NCI-H1105 treated with DMSO at 0.1 percent for 48 hours (cell line): Measurements from ENCODE around the gene PHETA1.

ENCODE experiments used
- DNase-seq: peaks from one replicate; lab custom pipeline; 2025; lab: John Stamatoyannopoulos, UW

The PHETA1 gene

DNA sequence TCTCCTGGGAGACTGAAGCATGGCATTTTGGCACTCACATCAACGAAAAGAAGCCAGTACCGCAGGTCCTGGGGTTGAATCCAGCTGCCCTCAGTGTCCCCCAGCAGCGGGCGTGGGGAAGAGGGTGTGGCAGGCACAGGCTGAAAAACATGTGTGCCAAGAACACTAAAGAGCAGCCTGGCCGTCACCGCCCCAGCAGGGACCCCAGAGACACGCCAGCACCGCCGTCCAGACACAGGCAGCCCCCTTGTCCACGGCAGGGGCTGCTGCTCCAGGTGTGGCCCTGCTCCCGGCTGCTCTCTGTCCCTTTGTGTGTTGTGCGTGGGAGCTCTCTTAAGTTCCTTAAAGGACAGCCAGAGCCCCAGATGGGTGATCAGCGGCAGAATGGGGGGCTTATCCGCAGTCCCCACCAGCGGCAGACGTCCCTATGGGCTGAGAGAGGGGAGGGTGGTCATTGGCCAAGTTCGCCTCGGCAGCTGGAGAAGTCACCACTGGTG is 556 bp downstream of the PHETA1 start:
- DNase-seq = peak; percentile 33

DNA sequence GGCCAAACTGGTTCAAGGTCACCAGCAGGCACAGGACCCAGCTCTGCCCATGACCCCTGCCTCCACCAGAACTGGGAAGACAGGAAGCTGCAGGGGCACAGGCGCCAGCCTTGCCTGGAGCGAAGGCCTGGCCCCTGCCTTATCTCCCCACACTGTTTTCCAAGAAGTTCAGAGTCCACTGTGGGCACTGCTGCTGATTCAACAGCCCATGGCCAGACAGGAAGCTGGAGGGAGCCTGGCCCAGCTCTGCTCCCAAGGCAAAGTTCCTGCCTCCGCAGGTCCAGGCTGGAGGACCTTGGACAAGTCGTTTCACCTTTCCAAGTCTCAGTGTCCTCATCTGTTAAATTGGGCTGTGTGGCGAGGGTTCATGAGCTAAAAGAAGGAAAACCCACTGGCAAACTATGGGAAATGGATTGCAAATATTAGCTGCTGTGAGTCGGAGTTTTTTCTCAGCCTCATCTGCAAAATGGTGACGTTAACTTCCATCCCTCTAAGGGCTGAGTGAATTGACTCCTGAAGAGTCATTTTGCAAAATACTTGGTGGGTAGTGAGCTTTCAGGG is 1.2 kb downstream of the PHETA1 start:
- no peak for DNase-seq

GRCh38 chr12:111366583-111366982 is 2.3 kb downstream of the PHETA1 start:
- DNase-seq = no peak

DNA sequence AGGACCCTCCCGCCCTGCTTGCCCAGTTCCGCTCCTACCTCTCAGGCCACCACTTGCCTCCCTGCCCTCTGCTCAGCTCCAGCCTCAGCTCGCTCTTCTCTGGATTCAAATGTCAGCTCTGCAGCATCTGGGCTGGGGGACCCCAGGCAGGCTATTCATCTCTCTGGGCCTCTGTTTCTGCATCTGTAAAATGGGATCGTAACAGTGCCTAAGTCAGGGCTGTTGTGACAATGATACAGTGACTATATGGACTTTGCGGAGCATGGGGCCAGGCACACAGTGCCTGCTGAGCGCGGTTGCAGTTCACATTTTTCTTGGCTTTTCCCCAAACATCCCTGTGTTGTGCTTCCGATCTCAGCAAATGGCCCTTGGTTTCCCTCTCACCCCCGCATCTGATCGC is 2.8 kb downstream of the PHETA1 start:
- DNase-seq = no peak

DNA sequence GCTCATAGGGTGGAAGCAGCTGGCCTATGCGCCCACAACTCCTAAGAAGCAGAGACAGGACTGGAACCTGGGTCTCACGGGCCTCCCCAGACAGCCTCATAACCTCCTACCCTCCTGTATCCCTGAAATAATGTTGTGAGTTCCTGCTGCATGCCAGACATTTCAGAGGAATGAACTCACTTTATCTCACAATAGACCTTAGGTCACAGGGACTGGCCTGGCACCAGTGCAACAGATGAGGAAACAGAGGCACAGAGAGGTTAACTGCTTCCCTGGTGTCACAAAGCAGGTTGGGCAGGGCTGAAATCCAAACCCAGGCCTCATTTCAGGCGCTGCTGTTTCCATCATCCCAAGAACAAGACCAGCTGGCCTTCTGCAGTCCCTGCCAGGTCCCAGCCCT is 5.3 kb downstream of the PHETA1 start:
- no peak for DNase-seq

GRCh38 chr12:111362687-111363475 is 6.0 kb downstream of the PHETA1 start:
- DNase-seq = no peak

DNA sequence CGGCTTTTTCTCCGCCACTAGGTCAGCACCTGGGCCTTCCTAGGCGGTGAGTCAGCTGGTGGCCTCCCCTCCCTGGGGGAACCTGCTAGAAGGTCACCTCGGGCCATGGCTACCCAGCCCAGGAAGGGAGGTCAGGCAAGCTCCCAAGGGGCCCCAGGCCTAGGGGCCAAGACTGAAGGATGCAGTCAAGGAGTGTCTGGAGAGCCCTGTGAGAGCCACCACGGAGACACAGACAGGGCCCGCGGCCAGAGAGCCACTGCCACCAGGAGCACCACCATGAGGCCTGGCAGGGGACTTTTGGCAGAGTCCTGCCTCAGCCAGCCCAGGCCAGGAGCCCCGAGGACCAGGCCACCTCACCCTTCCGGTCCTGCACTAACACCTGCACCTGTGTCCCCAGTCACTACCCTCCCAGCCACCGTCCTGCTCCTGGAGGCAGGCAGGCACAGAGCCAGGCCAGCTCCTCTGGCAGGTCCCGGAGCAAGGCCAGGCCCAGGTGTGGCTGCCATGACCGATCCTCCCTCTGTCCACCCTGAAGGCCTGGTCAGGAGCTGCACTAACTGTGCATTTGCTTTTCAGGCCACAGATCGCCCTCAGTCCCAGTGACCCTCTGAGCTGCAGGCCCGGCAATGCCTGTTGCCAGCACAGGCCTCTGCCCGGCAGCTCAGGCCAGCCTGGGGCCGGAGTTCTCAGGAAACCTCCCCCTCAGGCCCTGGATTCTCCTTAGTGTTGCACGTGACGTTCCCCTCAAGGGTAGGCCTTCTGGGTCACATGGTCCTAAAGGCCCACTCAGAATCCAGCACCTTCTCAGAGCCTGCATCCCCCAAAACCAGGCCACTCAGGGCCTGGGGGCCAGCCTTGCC is 6.9 kb downstream of the PHETA1 start:
- DNase-seq = no peak

DNA sequence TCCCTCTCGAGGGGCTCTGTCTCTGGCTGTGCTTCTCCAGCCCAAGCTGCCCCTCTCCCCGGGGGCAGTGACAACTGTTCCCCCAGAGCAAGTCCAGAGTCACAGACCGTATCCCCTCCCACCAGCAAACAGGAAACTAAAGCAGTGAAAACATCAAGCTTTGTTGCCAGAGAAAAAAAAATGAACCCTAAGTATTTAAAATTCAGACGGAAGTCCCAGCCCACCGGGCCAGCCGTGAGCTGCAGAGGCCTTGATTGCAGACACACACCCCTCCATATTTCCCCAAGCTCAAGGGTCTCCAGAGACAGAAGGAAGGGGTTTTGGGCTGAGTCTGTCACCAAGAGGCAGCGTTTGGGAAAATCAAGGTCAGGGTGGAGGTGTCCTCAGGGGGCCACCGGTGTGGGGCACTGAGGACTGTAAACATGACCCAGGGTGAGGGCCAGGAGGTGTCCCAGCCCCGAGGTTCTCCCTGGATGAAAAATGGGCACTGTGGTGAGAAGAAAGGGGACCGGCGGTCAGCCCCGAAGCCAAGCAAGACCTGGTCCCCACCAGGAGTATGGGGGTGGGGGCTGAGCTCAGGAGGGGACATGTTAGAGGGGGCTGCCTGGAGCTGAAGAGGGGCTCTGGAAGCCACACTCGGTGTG is 7.7 kb downstream of the PHETA1 start:
- DNase-seq = no peak

- DNase-seq = no peak
Observed at GRCh38 chr12:111360325-111360930, 8.5 kb downstream of the PHETA1 start.

DNA sequence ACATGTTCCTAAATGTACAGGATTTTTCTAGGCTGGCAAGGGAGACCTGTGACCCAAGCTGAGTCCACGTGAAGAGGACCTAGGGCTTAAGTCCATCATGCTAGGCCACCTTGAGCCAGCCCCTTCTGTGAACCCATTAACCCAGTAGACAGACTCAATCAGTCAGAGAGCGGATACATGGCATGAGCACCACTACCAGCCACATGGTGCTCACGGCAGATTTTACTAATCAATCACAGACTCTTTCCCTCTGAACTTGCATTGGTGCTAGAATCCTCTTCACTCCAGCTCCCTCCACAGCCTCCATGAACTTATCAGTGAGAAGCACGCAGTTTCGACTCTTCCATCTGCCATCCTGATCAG is 9.0 kb downstream of the PHETA1 start:
- DNase-seq = no peak

- no peak for DNase-seq
Observed at GRCh38 chr12:111359231-111359913, 9.5 kb downstream of the PHETA1 start.

DNA sequence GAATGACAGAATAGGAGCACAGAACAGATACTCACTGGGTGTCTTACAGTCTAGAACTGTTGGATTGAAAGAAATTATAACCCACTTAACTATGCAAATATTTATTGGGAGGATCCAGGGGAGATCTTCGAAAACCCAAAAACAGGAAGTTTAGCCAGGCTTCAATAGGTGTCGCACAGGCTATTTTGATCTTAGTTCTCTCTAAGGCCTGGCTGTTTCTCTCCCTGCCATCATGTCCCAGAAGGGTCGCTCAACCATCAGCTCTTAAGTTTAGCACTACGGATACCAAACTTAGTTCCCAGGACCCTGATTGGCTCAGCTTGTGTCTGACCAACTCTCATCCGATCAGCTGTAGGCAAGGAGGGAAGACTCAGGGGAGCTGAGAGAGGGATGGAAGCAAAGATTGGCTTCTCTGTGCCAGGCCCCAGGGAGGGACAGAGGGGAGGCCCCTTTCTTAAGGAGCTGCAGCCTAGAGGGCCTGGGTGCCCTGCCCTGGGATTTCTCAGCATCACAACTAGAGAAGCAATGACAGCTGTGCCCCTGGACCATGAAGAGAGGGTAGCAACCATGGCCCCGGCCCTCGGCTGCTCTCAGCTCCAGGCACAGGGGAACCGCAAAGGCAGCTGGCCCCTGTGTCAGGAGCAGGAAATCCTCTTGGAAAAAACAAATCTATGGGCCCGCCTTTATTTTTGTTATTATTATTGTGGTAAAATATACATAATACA is 13.5 kb downstream of the PHETA1 start:
- DNase-seq = no peak

- DNase-seq = no peak
Observed at GRCh38 chr12:111354511-111354910, 14.4 kb downstream of the PHETA1 start.

DNA sequence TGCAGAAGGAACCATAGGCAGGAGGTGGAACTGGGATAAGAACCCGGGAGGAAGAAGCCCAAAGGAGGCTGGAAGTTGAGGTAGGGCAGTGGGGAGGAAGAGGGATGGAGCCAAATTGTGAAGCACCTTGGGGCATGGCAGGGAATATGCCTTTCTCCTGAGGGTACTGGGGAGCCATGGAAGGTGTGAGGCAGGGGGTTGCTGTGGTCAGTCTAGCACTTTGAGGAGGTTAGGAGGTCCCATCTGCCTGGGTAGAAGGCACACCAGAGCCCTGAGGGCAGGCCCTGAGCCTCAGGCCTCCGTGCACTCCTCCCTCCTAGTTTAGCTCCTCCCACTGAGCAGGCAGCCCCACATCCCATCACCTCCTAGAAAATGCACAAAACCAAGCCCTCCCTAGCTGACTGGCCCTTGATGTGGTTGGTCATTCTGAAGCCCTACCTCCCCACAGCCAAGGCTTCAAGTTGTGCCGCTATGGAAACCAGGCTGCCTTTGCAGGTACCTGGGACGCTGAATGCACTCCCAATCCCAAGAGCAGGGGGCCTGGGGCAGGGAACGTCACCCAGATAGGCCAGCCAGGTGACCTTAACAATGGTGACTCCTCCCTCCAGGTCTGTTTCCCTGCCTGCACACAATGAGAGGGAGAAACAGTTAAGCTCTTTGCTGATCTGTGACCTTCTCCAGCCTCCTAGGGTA is 15.1 kb downstream of the PHETA1 start:
- no peak for DNase-seq

- DNase-seq = no peak
Observed at GRCh38 chr12:111353026-111353425, 15.9 kb downstream of the PHETA1 start.

GRCh38 chr12:111352296-111352993 is 16.4 kb downstream of the PHETA1 start:
- DNase-seq = no peak

DNA sequence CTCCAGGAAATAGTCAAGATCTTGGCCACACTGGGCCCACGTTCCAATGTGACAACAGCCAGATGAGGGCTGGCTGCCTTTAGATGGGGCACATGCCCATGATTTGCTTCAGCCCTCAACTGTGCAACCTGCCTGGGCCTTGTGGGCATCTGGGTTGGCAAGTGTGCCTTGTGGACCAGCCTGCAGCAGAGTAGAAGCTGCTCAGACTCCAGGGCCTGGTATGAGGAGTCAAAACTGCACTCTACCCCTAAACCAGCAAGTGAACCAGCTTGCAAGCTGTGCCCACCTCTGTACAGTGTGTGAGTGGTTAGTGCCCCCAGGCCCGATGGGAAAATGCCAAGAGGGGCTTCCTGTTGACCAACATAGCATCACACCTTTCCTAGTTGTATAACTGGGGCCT is 17.9 kb downstream of the PHETA1 start:
- DNase-seq = no peak

GRCh38 chr12:111349748-111350520 is 19.0 kb downstream of the PHETA1 start:
- DNase-seq = no peak
